ENCODE data around the gene TADA3. TPM values are rescaled to one million over a fixed set of nuclear protein-coding genes. Genes with fewer than 3 reads are reported as not detected.
A peak's percentile ranks its signal among the peaks of the same experiment; 100 is the strongest.

The TADA3 gene
- total and polyA plus RNA-seq, 3 donors from 2014 or later: 94.6 to 123 (median 123) TPM

DNA sequence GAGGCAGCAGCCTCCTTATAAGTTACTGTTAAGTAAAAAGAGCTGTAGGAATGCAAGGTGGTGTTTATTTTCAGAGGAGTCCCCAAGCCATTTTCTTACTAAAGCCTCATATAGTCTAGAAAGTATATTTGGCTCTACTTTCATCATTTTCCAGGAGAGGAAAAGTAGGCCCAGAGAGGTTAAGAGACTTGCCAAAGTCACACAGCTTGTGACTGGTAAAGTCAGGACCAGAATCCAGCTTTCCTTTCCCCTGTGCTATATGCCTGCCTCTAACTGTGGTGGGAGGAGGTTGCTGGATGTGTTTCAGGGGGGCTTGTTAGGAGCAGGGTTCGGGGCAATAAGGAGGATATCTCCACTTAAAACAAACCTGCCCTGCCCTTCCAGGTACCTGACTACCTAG, 49.7 kb downstream of the TADA3 start:
- WGBS, 2 donors: 100% methylated on average over 1 of the region's 1 CpG
- H3K36me3 ChIP-seq (ENCODE audit: low read depth, missing control alignments): no peaks in the 10 kb centered on the region

DNA sequence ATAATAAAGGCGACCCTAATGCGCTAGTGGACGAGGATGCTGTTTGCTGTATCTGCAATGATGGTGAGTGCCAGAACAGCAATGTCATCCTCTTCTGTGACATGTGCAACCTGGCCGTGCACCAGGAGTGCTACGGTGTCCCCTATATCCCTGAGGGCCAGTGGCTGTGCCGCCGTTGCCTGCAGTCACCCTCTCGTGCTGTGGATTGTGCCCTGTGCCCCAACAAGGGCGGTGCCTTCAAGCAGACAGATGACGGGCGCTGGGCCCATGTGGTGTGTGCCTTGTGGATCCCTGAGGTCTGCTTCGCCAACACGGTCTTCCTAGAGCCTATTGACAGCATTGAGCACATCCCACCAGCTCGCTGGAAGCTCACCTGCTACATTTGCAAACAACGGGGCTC, 53.1 kb downstream of the TADA3 start:
- intact Hi-C loops (cut with DNase I; ENCODE audit: low total_unique reads): no loop called here
- TF ChIP-seq, protein P1, sequence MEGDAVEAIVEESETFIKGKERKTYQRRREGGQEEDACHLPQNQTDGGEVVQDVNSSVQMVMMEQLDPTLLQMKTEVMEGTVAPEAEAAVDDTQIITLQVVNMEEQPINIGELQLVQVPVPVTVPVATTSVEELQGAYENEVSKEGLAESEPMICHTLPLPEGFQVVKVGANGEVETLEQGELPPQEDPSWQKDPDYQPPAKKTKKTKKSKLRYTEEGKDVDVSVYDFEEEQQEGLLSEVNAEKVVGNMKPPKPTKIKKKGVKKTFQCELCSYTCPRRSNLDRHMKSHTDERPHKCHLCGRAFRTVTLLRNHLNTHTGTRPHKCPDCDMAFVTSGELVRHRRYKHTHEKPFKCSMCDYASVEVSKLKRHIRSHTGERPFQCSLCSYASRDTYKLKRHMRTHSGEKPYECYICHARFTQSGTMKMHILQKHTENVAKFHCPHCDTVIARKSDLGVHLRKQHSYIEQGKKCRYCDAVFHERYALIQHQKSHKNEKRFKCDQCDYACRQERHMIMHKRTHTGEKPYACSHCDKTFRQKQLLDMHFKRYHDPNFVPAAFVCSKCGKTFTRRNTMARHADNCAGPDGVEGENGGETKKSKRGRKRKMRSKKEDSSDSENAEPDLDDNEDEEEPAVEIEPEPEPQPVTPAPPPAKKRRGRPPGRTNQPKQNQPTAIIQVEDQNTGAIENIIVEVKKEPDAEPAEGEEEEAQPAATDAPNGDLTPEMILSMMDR (IDR thresholded peaks at IDR 0.05): no peak
- TF ChIP-seq POLR2A (IDR thresholded peaks at IDR 0.05): no peak
- no peak overlapping the region for H3K27ac ChIP-seq
- H3K9me3 ChIP-seq: no peaks in the 10 kb centered on the region
- WGBS, 2 donors: 95 to 98% methylated on average over 8 to 15 of the region's 15 CpGs
- peaks cover 6% of the 10 kb centered on the region for H3K4me1 ChIP-seq
- no peaks in the 10 kb centered on the region for H3K36me3 ChIP-seq (ENCODE audit: low read depth, missing control alignments)
- no peaks in the 10 kb centered on the region for H3K27me3 ChIP-seq
- DNase-seq: no peak
- H3K4me3 ChIP-seq: no peak overlapping the region

More for the DNA sequence above, 49.7 kb downstream of the TADA3 start:
- TF ChIP-seq, protein P1 (IDR thresholded peaks at IDR 0.05): no peak
- no peak for TF ChIP-seq POLR2A (IDR thresholded peaks at IDR 0.05)
- no peak for DNase-seq
- Histone ChIP-seq H3K4me1 (no peaks in the 10 kb centered on the region), H3K4me3 (no peak overlapping the region), H3K27me3 (no peaks in the 10 kb centered on the region), H3K27ac (no peak overlapping the region), H3K9me3 (no peaks in the 10 kb centered on the region)
- intact Hi-C loops (cut with DNase I; ENCODE audit: low total_unique reads): no loop called here

DNA sequence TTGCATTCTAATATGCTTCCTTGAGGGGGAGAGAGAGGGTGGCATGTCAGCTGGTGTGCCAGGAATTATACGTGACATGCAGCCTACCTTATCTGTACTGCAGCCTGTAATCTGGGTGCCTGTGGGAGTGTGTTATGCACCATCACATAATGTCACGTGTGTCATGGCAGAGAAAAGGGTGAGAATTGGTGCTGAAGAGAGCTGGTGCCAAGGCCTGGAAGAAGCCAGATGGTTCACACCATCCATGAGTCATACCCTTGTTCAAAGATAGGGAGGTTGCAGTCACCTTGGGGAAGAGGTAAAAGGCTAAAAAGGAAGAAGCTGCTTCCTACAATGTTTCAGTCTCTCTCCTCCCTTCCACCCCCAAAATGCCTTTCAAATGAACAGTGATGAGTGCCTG, 55.4 kb downstream of the TADA3 start:
- Histone ChIP-seq H3K4me1 (peaks cover 19% of the 10 kb centered on the region), H3K27ac (no peak overlapping the region), H3K4me3 (no peak overlapping the region), H3K9me3 (no peaks in the 10 kb centered on the region), H3K36me3 (ENCODE audit: low read depth, missing control alignments) (no peaks in the 10 kb centered on the region), H3K27me3 (no peaks in the 10 kb centered on the region)
- 59 to 61% methylated on average over 2 of the region's 2 CpGs for WGBS, 2 donors
- TF ChIP-seq POLR2A (IDR thresholded peaks at IDR 0.05): no peak
- intact Hi-C loops (cut with DNase I; ENCODE audit: low total_unique reads): no loop called here
- DNase-seq: peak; percentile 31

DNA sequence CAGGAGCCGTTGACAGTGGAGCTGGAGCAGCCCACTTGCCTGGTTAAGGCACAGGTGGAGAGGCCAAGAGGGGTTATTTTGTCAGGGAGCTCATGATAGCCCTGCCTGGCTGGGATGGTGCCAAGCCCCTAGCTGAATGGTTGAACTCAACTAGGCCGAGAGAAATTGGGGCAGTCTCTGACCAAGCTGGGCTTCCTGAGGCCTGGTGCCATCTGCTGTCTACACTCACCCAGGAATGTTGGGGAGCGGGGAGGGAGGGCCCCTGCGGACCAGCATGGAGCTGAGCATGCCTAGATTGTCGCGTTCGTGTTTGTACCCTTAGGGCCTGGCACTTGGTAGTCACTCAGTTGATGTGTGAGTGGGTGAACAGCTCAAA, 59.5 kb downstream of the TADA3 start:
- intact Hi-C loops (cut with DNase I; ENCODE audit: low total_unique reads): no loop called here
- H3K27me3 ChIP-seq: no peaks in the 10 kb centered on the region
- TF ChIP-seq POLR2A (IDR thresholded peaks at IDR 0.05): no peak
- TF ChIP-seq, protein P1 (IDR thresholded peaks at IDR 0.05): no peak
- peak overlapping the region in 1 of 2 donors; percentile 94 for H3K27ac ChIP-seq
- WGBS, 2 donors: 0 to 23% methylated on average over 2 to 7 of the region's 7 CpGs
- H3K36me3 ChIP-seq (ENCODE audit: low read depth, missing control alignments): no peaks in the 10 kb centered on the region
- peak overlapping the region; percentile 85 to 91 for H3K4me3 ChIP-seq
- DNase-seq: no peak
- H3K9me3 ChIP-seq: no peaks in the 10 kb centered on the region
- peaks cover 19% of the 10 kb centered on the region for H3K4me1 ChIP-seq

DNA sequence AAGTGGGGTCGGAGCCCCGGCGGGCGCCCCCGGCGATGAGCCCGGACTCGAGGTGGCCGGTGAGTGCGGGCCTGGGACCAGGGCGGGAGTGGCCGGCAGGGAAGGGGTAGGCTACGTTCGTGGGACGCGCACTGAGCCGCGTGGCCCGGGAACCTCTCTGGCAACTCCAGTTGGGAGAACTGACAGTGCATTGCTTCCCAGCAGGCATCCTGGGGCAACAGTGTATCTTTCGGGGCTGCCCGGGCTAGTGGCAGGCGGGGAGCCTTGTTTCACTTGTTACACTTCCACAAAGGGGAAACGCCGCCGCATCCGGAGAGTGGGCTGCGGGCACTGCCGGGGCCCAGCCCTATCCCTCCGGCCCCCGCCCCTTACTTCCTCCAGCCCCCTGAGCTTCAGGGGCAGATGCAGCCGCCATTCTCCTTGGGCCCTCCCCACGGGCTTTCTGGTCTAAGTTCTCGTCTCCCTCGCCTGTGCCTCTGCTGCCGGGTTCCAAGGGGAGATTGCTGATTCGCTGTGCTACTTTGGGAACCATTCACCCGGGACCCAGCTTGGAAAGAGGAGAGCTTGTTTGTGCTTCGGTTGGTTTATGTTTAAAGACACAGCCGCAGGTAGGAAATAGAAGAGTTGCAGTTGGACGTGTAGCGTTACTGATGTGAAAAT, 60.1 kb downstream of the TADA3 start:
- 1 to 2% methylated on average over 14 to 17 of the region's 41 CpGs for WGBS, 2 donors
- peak; percentile 65 for DNase-seq
- peak overlapping the region; percentile 85 to 91 for H3K4me3 ChIP-seq
- H3K27ac ChIP-seq: peak overlapping the region; percentile 94 to 97
- no peaks in the 10 kb centered on the region for H3K36me3 ChIP-seq (ENCODE audit: low read depth, missing control alignments)
- no peaks in the 10 kb centered on the region for H3K27me3 ChIP-seq
- peaks cover 19% of the 10 kb centered on the region for H3K4me1 ChIP-seq
- TF ChIP-seq POLR2A (IDR thresholded peaks at IDR 0.05): no peak
- TF ChIP-seq, protein P1 (IDR thresholded peaks at IDR 0.05): no peak
- H3K9me3 ChIP-seq: no peaks in the 10 kb centered on the region
- intact Hi-C loops (cut with DNase I; ENCODE audit: low total_unique reads): no loop called here
